K562 (cell line): ENCODE measurements around the gene TMEM107. TPM values are rescaled to one million over a fixed set of nuclear protein-coding genes. Genes with fewer than 3 reads are reported as not detected.

Source experiments
- ATF3 ChIP-seq, 2 experiments: fragments of 450-650 bp in 1 of 2; sonication (generic) in 1 of 2; formaldehyde crosslinking in 1 of 2; IDR thresholded peaks in 1 of 2; conservative IDR thresholded peaks in 1 of 2; 2 replicates each; pipeline versions ENCODE4 v1.6.1 to v1.8.1; 2016 to 2023; ENCODE audit warnings: mild to moderate bottlenecking in 2 of 2, moderate library complexity in 2 of 2, inconsistent platforms in 1 of 2, missing genetic modification reagents in 1 of 2
- BCOR ChIP-seq: fragments of 450-650 bp; IDR thresholded peaks from 2 replicates; pipeline ENCODE4 v1.6.1; 2016
- E2F1 ChIP-seq: sonication (generic); formaldehyde crosslinking; IDR thresholded peaks from 2 replicates; pipeline ENCODE4 v1.8.1; 2023; ENCODE audit warnings: mild to moderate bottlenecking, missing genetic modification reagents, moderate library complexity
- HDGF ChIP-seq: fragments of 450-650 bp; IDR thresholded peaks from 2 replicates; pipeline ENCODE4 v1.6.1; 2016
- MEF2D ChIP-seq: conservative IDR thresholded peaks from 2 replicates; pipeline ENCODE4 v1.6.1; 2016; ENCODE audit warnings: low read depth, missing genetic modification characterization, missing compliant biosample characterization
- NBN ChIP-seq: fragments of 450-650 bp; IDR thresholded peaks from 2 replicates; pipeline ENCODE4 v1.6.1; 2016; ENCODE audit warnings: low read depth, mild to moderate bottlenecking
- NFE2 ChIP-seq: IDR thresholded peaks from 2 replicates; pipeline ENCODE4 v1.6.1; 2014; ENCODE audit warnings: antibody characterized with exemption, low read depth
- NR2F6 ChIP-seq: fragments of 450-650 bp; formaldehyde crosslinking; IDR thresholded peaks from 2 replicates; pipeline ENCODE4 v1.4.0; 2020; ENCODE audit warnings: mild to moderate bottlenecking
- PHF8 ChIP-seq: fragments of 200-600 bp; sonication (generic); IDR thresholded peaks from 2 replicates; pipeline ENCODE4 v1.6.1; 2012; ENCODE audit warnings: mixed run types, mild to moderate bottlenecking, inconsistent platforms, low read length, moderate library complexity, borderline replicate concordance
- POLR2B ChIP-seq: fragments of 450-650 bp; IDR thresholded peaks from 2 replicates; pipeline ENCODE4 v1.6.1; 2018; ENCODE audit warnings: low read depth; ENCODE audit not compliant: partially characterized antibody
- PTBP1 ChIP-seq: fragments of 200-400 bp; formaldehyde crosslinking; IDR thresholded peaks from 2 replicates; pipeline ENCODE4 v1.6.1; 2017; ENCODE audit warnings: low read depth, low read length
- SMAD1 ChIP-seq: fragments of 150-350 bp; IDR thresholded peaks from 2 replicates; pipeline ENCODE4 v1.6.1; 2014; ENCODE audit warnings: low read length, low read depth; ENCODE audit not compliant: partially characterized antibody
- STAT5A ChIP-seq: IDR thresholded peaks from 2 replicates; pipeline ENCODE4 v1.6.1; 2012; ENCODE audit warnings: low read length, inconsistent platforms, borderline replicate concordance
- TBL1XR1 ChIP-seq, 2 experiments: IDR thresholded peaks; 2 replicates each; pipeline ENCODE4 v1.6.1; 2012; ENCODE audit warnings: improper control_type of control experiment in 2 of 2, low read length in 2 of 2, mild to moderate bottlenecking in 1 of 2
- TEAD2 ChIP-seq: fragments of 450-650 bp; IDR thresholded peaks from 2 replicates; pipeline ENCODE4 v1.6.1; 2016; ENCODE audit warnings: missing genetic modification characterization, control low read depth, missing compliant biosample characterization
- VEZF1 ChIP-seq: fragments of 200-800 bp; sonication (Bioruptor generic); IDR thresholded peaks from 2 replicates; pipeline ENCODE4 v1.6.1; 2017; ENCODE audit warnings: missing genetic modification characterization, missing compliant biosample characterization
- ZBED1 ChIP-seq: IDR thresholded peaks from 2 replicates; pipeline ENCODE4 v1.6.1; 2014
- ZFP1 ChIP-seq: fragments of 450-650 bp; formaldehyde crosslinking; IDR thresholded peaks from 2 replicates; pipeline ENCODE4 v1.4.0; 2020; ENCODE audit warnings: mild to moderate bottlenecking, mixed read lengths
- ZFX ChIP-seq: sonication (generic); formaldehyde crosslinking; IDR thresholded peaks from 2 replicates; pipeline ENCODE4 v1.8.0; 2022; ENCODE audit warnings: mild to moderate bottlenecking, missing genetic modification reagents, moderate library complexity
- ZNF398 ChIP-seq: fragments of 250-450 bp; sonication (Bioruptor Pico); IDR thresholded peaks from 2 replicates; pipeline ENCODE4 v1.8.0; 2021; ENCODE audit warnings: moderate library complexity, mild to moderate bottlenecking, inconsistent platforms
- ZNF41 ChIP-seq: fragments of 250-450 bp; sonication (Bioruptor Pico); conservative IDR thresholded peaks from 2 replicates; pipeline ENCODE4 v1.4.0; 2020; ENCODE audit warnings: mild to moderate bottlenecking
- ZNF431 ChIP-seq: sonication (generic); formaldehyde crosslinking; IDR thresholded peaks from 2 replicates; pipeline ENCODE4 v1.8.0; 2022; ENCODE audit warnings: mild to moderate bottlenecking, missing genetic modification reagents
- ZNF655 ChIP-seq: fragments of 250-450 bp; sonication (Bioruptor Pico); IDR thresholded peaks from 2 replicates; pipeline ENCODE4 v1.5.0; 2021
- polyA plus RNA-seq, 8 experiments: library from polyadenylated mRNA; depleted of rRNA in 4 of 8; stranded (reverse) in 5 of 8; unstranded in 3 of 8; fragments of >200 nt; fragmentation: Nextera tagmentation in 2 of 8; fragmentation: Illumina TruSeq in 1 of 8; extraction: Ambion mirVana in 2 of 8; extraction: Trizol in 1 of 8; gene quantifications; 2 replicates each; pipeline versions ENCODE4 v1.2.1 to v1.2.3, GENCODE V29; 2011 to 2014; ENCODE audit warnings: inconsistent platforms in 1 of 8, missing spikeins in 1 of 8
- total RNA-seq, 7 experiments: library from RNA; depleted of rRNA in 6 of 7; stranded (reverse); fragments of >200 nt in 6 of 7; fragmentation: Illumina TruSeq in 2 of 7; extraction: Trizol in 2 of 7; gene quantifications; 2 replicates each; pipeline versions ENCODE4 v1.2.1 to v1.2.3, GENCODE V29; 2011 to 2021; ENCODE audit warnings: low replicate concordance in 1 of 7

TMEM107 gene
- total and polyA plus RNA-seq, 9 of the 15 experiments (the other 6 are each of a cell fraction or from before 2014, with no cell fraction given) = 7.1 to 26.2 (median 16.9) TPM

GRCh38 chr17:8222630-8223355, 46.6 kb upstream of the TMEM107 start (continued):
- TF ChIP-seq PHF8 = peak; percentile 69; the same call in 1 of the 2 replicates
- peak in 1 of 2 experiments; percentile 59; a peak in 1 of 4 replicates for TF ChIP-seq TBL1XR1 (IDR thresholded peaks at IDR 0.05; ENCODE audit: low read length in 2 of 2)
- no peak for TF ChIP-seq ATF3 (IDR thresholded peaks at IDR 0.05)
- no peak for TF ChIP-seq ATF3 (CRISPR knock-in tag; conservative IDR thresholded peaks at IDR 0.05)
- no peak for TF ChIP-seq MEF2D
- TF ChIP-seq ZBED1 = no peak; the same call in 1 of the 2 replicates
- TF ChIP-seq ZNF655 (CRISPR knock-in tag) = no peak
- no peak for TF ChIP-seq STAT5A
- TF ChIP-seq ZNF41 = no peak
- no peak for TF ChIP-seq PTBP1
- no peak; the same call in none of the 2 replicates for TF ChIP-seq VEZF1 (CRISPR knock-in tag)
- TF ChIP-seq ZFP1 = no peak
- no peak for TF ChIP-seq TEAD2 (tag)
- TF ChIP-seq NR2F6 (CRISPR knock-in tag) = no peak
- no peak for TF ChIP-seq E2F1 (CRISPR knock-in tag)
- no peak for TF ChIP-seq SMAD1
- no peak for TF ChIP-seq NFE2
- TF ChIP-seq ZFX (CRISPR knock-in tag) = no peak
- peak; percentile 55 for TF ChIP-seq POLR2B
- no peak for TF ChIP-seq HDGF
- no peak for TF ChIP-seq ZNF398 (CRISPR knock-in tag)
- no peak; the same call in 1 of the 2 replicates for TF ChIP-seq NBN
- TF ChIP-seq ZNF431 (CRISPR knock-in tag) = peak; percentile 87
- TF ChIP-seq BCOR = peak; percentile 55; the same call in 1 of the 2 replicates
